K562 (cell line): ENCODE results near the gene A2ML1. TPM values are rescaled to one million over a fixed set of nuclear protein-coding genes. Genes with fewer than 3 reads are reported as not detected.

Experiments
- ATAC-seq: fragments of 200-7000 bp; cut with Tn5 transposase; 3 replicates; pipeline ENCODE4 v1.9.1; 2020; ENCODE audit warnings: moderate library complexity
- BruUV-seq: library from RNA; stranded (reverse); fragments of 400-500 nt; replicated peaks from 2 replicates; lab custom pipeline; 2021; lab: Mats Ljungman, UMichigan
- CTCF ChIA-PET: fragments of 300-600 bp; formaldehyde crosslinking; extraction: SDS; loops from one replicate; lab custom pipeline; 2021; ENCODE audit warnings: low intra/inter-chr PET ratio; lab: Yijun Ruan, JAX
- POLR2A ChIA-PET: fragments of 300-600, 350-650 bp; sonication (Branson Sonifier 250); formaldehyde crosslinking; extraction: SDS; loops from one replicate; lab custom pipeline; 2021; ENCODE audit warnings: antibody characterized with exemption, inconsistent platforms; lab: Yijun Ruan, JAX
- DNase-seq, 4 experiments: peaks; one replicate each; pipeline versions ENCODE4 v3.0.0 to v3.0.0-alpha.2; 2011 to 2018; ENCODE audit warnings: low spot score in 3 of 4, mixed read lengths in 3 of 4; ENCODE audit errors: extremely low read depth in 1 of 4
- FAIRE-seq: peaks from 2 replicates; lab custom pipeline; 2011; peaks lifted over from hg19 to GRCh38; lab: Jason Lieb, UNC
- H2AFZ ChIP-seq: 2 replicates; pipeline ENCODE4 v1.6.0; 2011; ENCODE audit warnings: low read depth, low read length, control low read depth, inconsistent platforms
- H3K27ac ChIP-seq: fragments of 200-600 bp; 3 replicates; pipeline ENCODE4 v1.8.0; 2011; ENCODE audit warnings: low read depth, mild to moderate bottlenecking, control low read depth, inconsistent platforms, low read length, moderate library complexity, mixed read lengths; ENCODE audit errors: extremely low read depth
- H3K27me3 ChIP-seq, 2 experiments: fragments of 300-600 bp in 1 of 2; 2 replicates in 1 of 2; 3 replicates in 1 of 2; pipeline versions ENCODE4 v1.6.0 to v1.8.0; 2011; ENCODE audit warnings: inconsistent platforms in 2 of 2, low read length in 2 of 2, mild to moderate bottlenecking in 1 of 2, mixed read lengths in 1 of 2, moderate library complexity in 1 of 2; ENCODE audit not compliant: control insufficient read depth in 2 of 2, insufficient read depth in 2 of 2
- H3K36me3 ChIP-seq: fragments of 300-600 bp; 3 replicates; pipeline ENCODE4 v1.8.0; 2011; ENCODE audit warnings: mild to moderate bottlenecking, low read length, inconsistent platforms; ENCODE audit not compliant: control insufficient read depth, insufficient read depth
- H3K4me1 ChIP-seq, 2 experiments: fragments of 200-600 bp in 1 of 2; replicated peaks in 1 of 2; 2 replicates in 1 of 2; 3 replicates in 1 of 2; pipeline versions ENCODE4 v1.5.1 to v1.8.0; 2011; ENCODE audit warnings: inconsistent platforms in 2 of 2, low read length in 2 of 2, mild to moderate bottlenecking in 1 of 2, mixed read lengths in 1 of 2, moderate library complexity in 1 of 2; ENCODE audit not compliant: control insufficient read depth in 2 of 2, insufficient read depth in 2 of 2
- H3K4me2 ChIP-seq: 2 replicates; pipeline ENCODE4 v1.6.1; 2011; ENCODE audit warnings: low read length, control low read depth, inconsistent platforms, mixed read lengths; ENCODE audit not compliant: insufficient read depth
- H3K4me3 ChIP-seq: fragments of 200-600 bp; sonication (generic), shearing (Covaris generic); 2 replicates; pipeline ENCODE4 v1.5.1; 2016; ENCODE audit warnings: control low read depth, inconsistent platforms
- H3K79me2 ChIP-seq: fragments of 200-600 bp; 3 replicates; pipeline ENCODE4 v1.8.0; 2011; ENCODE audit warnings: low read length, inconsistent platforms; ENCODE audit not compliant: control insufficient read depth, insufficient read depth
- H3K9ac ChIP-seq, 2 experiments: 2 replicates each; pipeline versions ENCODE4 v1.6.0 to v1.6.1; 2011; ENCODE audit warnings: low read depth in 2 of 2, low read length in 2 of 2, control low read depth in 1 of 2, inconsistent platforms in 1 of 2, mild to moderate bottlenecking in 1 of 2, mixed read lengths in 1 of 2; ENCODE audit not compliant: insufficient read depth in 1 of 2
- H3K9me1 ChIP-seq: one replicate; pipeline ENCODE4 v1.6.0; 2011; ENCODE audit warnings: inconsistent platforms, mild to moderate bottlenecking, low read length, moderate library complexity; ENCODE audit not compliant: control insufficient read depth, insufficient read depth
- H3K9me3 ChIP-seq: replicated peaks from 2 replicates; pipeline ENCODE4 v1.5.1; 2011; ENCODE audit warnings: low read depth, low read length, inconsistent platforms; ENCODE audit not compliant: control insufficient read depth, insufficient read depth
- H4K20me1 ChIP-seq: replicated peaks from 2 replicates; pipeline ENCODE4 v1.6.1; 2011; ENCODE audit warnings: low read length, inconsistent platforms, mixed read lengths; ENCODE audit not compliant: control insufficient read depth, insufficient read depth
- E2F3 ChIP-seq: fragments of 250-450 bp; sonication (Bioruptor Pico); IDR thresholded peaks from 2 replicates; pipeline ENCODE4 v1.4.0; 2020; ENCODE audit warnings: mild to moderate bottlenecking
- FOXJ3 ChIP-seq: sonication (generic); formaldehyde crosslinking; IDR thresholded peaks from 2 replicates; pipeline ENCODE4 v1.4.0; 2020; ENCODE audit warnings: mild to moderate bottlenecking, missing genetic modification reagents
- MNT ChIP-seq, 2 experiments: fragments of 450-650 bp; conservative IDR thresholded peaks; 2 replicates each; pipeline ENCODE4 v1.6.1; 2017; ENCODE audit warnings: mild to moderate bottlenecking in 2 of 2, moderate library complexity in 2 of 2
- MYBL2 ChIP-seq, 2 experiments: fragments of 450-650 bp in 1 of 2; sonication (generic) in 1 of 2; formaldehyde crosslinking in 1 of 2; IDR thresholded peaks; 2 replicates each; pipeline versions ENCODE4 v1.6.1 to v1.8.1; 2017 to 2022; ENCODE audit warnings: borderline replicate concordance in 1 of 2, inconsistent platforms in 1 of 2, low read depth in 1 of 2, mild to moderate bottlenecking in 1 of 2, missing genetic modification reagents in 1 of 2, moderate library complexity in 1 of 2
- NFE2L1 ChIP-seq: fragments of 450-650 bp; IDR thresholded peaks from 2 replicates; pipeline ENCODE4 v1.6.1; 2016; ENCODE audit warnings: missing genetic modification characterization, low read depth, mild to moderate bottlenecking, missing compliant biosample characterization, moderate library complexity, borderline replicate concordance
- SNIP1 ChIP-seq: fragments of 450-650 bp; IDR thresholded peaks from 2 replicates; pipeline ENCODE4 v1.7.1; 2017; ENCODE audit warnings: low read depth, mild to moderate bottlenecking
- TSC22D4 ChIP-seq: fragments of 450-650 bp; IDR thresholded peaks from 2 replicates; pipeline ENCODE4 v1.6.1; 2016; ENCODE audit warnings: missing genetic modification characterization, missing biosample characterization, control low read depth
- ZNF274 ChIP-seq: IDR thresholded peaks from 2 replicates; pipeline ENCODE4 v1.6.1; 2011; ENCODE audit warnings: low read depth, mild to moderate bottlenecking, low read length, moderate library complexity, borderline replicate concordance
- ZNF436 ChIP-seq: fragments of 250-450, 450-650 bp; sonication (Bioruptor Pico); formaldehyde crosslinking; IDR thresholded peaks from 2 replicates; pipeline ENCODE4 v1.7.0; 2020; ENCODE audit warnings: mild to moderate bottlenecking
- WGBS: fragments of 100-300 bp; shearing (Covaris generic); methylation state at CpG from one replicate; pipeline ENCODE4 v1.1.6; 2016; ENCODE audit warnings: low coverage, mixed read lengths; ENCODE audit not compliant: insufficient coverage; ENCODE audit errors: missing lambda C conversion rate; 5-methylcytosine and 5-hydroxymethylcytosine counted together
- in situ Hi-C: fragments of 300-500 bp; cut with MboI; formaldehyde crosslinking; loops from 4 replicates; pipeline ENCODE4 v1.15.0; 2018; ENCODE audit warnings: inconsistent platforms, mixed read lengths
- intact Hi-C: fragments of 100-400 bp; cut with micrococcal nuclease; formaldehyde crosslinking; loops from 2 replicates; pipeline ENCODE4 v1.14.2; 2022
- polyA plus RNA-seq, 8 experiments: library from polyadenylated mRNA; depleted of rRNA in 4 of 8; stranded (reverse) in 5 of 8; unstranded in 3 of 8; fragments of >200 nt; fragmentation: Nextera tagmentation in 2 of 8; fragmentation: Illumina TruSeq in 1 of 8; extraction: Ambion mirVana in 2 of 8; extraction: Trizol in 1 of 8; gene quantifications; 2 replicates each; pipeline versions ENCODE4 v1.2.1 to v1.2.3, GENCODE V29; 2011 to 2014; ENCODE audit warnings: inconsistent platforms in 1 of 8, missing spikeins in 1 of 8
- total RNA-seq, 7 experiments: library from RNA; depleted of rRNA in 6 of 7; stranded (reverse); fragments of >200 nt in 6 of 7; fragmentation: Illumina TruSeq in 2 of 7; extraction: Trizol in 2 of 7; gene quantifications; 2 replicates each; pipeline versions ENCODE4 v1.2.1 to v1.2.3, GENCODE V29; 2011 to 2021; ENCODE audit warnings: low replicate concordance in 1 of 7

A2ML1 gene
- total and polyA plus RNA-seq, 9 of the 15 experiments (the other 6 are each of a cell fraction or from before 2014, with no cell fraction given) = 0.04 to 0.47 (median 0.13) TPM

GRCh38 chr12:8917751-8918150 lies 95.3 kb downstream of the A2ML1 start:
- TF ChIP-seq MNT (conservative IDR thresholded peaks at IDR 0.05) = no peak
- TF ChIP-seq ZNF436 (CRISPR knock-in tag) = no peak
- TF ChIP-seq ZNF274 = no peak
- no peak for TF ChIP-seq TSC22D4 (tag)
- no peak for TF ChIP-seq SNIP1
- no peak for TF ChIP-seq MYBL2 (IDR thresholded peaks at IDR 0.05; ENCODE audit: low read depth)
- TF ChIP-seq MYBL2 (CRISPR knock-in tag; IDR thresholded peaks at IDR 0.05; ENCODE audit: borderline replicate concordance) = no peak
- no peak for TF ChIP-seq FOXJ3 (CRISPR knock-in tag)
- TF ChIP-seq NFE2L1 (tag) = no peak
- no peak for TF ChIP-seq E2F3
- no peak overlapping the region for H3K4me3 ChIP-seq
- in situ Hi-C loops (no loop called here), intact Hi-C loops (no loop called here)
- H3K9me1 ChIP-seq = no peaks in the 10 kb centered on the region
- no peaks in the 10 kb centered on the region for H3K9me3 ChIP-seq
- H3K79me2 ChIP-seq = peaks cover 7% of the 10 kb centered on the region; the same call in 2 of the 3 replicates
- 30% methylated on average over 1 of the region's 1 CpG for WGBS
- no TSS peak for BruUV-seq
- H4K20me1 ChIP-seq = no peaks in the 10 kb centered on the region
- no peak overlapping the region for H2AFZ ChIP-seq
- ATAC-seq = no peak
- no peaks in the 10 kb centered on the region for H3K27me3 ChIP-seq
- H3K4me2 ChIP-seq = no peak overlapping the region
- H3K4me1 ChIP-seq = peaks cover 6 to 23% of the 10 kb centered on the region in 2 experiments; a peak in 4 of 5 replicates
- DNase-seq = no peak
- no peak overlapping the region for H3K9ac ChIP-seq
- CTCF ChIA-PET = no interaction called here
- no peak overlapping the region for H3K27ac ChIP-seq
- no peaks in the 10 kb centered on the region for H3K36me3 ChIP-seq
- POLR2A ChIA-PET = interaction anchor here (0.6 to 1.0 kb wide), 2 partner anchors 32 to 348 kb away, joined by 3 read pairs; partner anchors contain the start of gene M6PR
- no peak for FAIRE-seq
